Osteocyte (in vitro differentiated cells): ENCODE measurements around the gene FBLIM1. TPM values are rescaled to one million over a fixed set of nuclear protein-coding genes. Genes with fewer than 3 reads are reported as not detected.

ENCODE experiments used
- DNase-seq: peaks from one replicate; pipeline ENCODE4 v3.0.0; 2021; ENCODE audit warnings: mixed read lengths; ENCODE audit not compliant: unreplicated experiment; ENCODE audit errors: extremely low spot score
- H3K27ac Mint-ChIP-seq: one replicate; pipeline ENCODE4 v1.8.0; 2021; ENCODE audit warnings: mild to moderate bottlenecking, mixed read lengths; ENCODE audit not compliant: unreplicated experiment
- H3K27me3 Mint-ChIP-seq: one replicate; pipeline ENCODE4 v1.8.0; 2021; ENCODE audit warnings: mixed read lengths; ENCODE audit not compliant: unreplicated experiment
- H3K36me3 Mint-ChIP-seq: one replicate; pipeline ENCODE4 v1.8.0; 2021; ENCODE audit warnings: mixed read lengths; ENCODE audit not compliant: unreplicated experiment
- H3K4me1 Mint-ChIP-seq: one replicate; pipeline ENCODE4 v1.8.0; 2021; ENCODE audit warnings: mixed read lengths; ENCODE audit not compliant: unreplicated experiment
- H3K4me3 Mint-ChIP-seq: one replicate; pipeline ENCODE4 v1.8.0; 2021; ENCODE audit warnings: mild to moderate bottlenecking, moderate library complexity, mixed read lengths; ENCODE audit not compliant: unreplicated experiment
- H3K9me3 Mint-ChIP-seq: one replicate; pipeline ENCODE4 v1.8.0; 2021; ENCODE audit warnings: mixed read lengths; ENCODE audit not compliant: unreplicated experiment
- CTCF ChIP-seq: fragments of 200-600 bp; sonication (generic); IDR thresholded peaks from 2 replicates; pipeline ENCODE4 v1.5.0; 2021; ENCODE audit warnings: antibody characterized with exemption, mild to moderate bottlenecking, moderate library complexity
- total RNA-seq: library from RNA; stranded (reverse); gene quantifications from 2 replicates; pipeline ENCODE4 v1.2.1, GENCODE V29; 2021

Gene FBLIM1
- total RNA-seq, 1 donor from 2014 or later, result 149 TPM

DNA sequence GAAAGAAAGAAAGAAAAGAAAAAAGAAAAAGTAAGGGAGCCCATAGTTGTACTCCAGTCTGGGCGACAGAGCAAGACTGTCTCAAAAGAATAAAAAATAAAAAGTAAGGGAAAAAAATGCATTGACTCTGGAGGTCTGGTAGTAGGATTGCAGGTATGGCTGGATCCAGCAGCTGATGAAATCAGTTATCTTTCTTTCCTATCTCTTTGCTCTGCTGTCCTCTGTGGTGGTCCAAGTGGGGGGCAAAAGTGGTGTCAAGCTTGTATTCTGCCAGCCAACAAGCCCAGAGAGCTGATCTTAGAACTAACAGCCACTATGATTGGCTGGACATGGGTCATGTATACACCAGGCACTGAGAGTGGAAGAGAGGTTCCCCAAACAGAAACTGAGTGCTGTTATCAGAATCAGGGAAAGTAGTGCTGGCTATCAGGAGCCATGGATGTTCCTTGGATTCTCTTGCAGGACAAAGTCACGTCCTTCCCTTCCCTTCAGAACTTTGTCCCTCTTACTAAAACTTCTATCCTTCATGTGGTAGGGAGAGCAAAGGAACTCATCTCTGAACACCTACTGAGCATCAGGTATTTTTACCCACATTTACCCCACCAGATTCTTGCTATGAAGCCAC, 3.5 kb upstream of the FBLIM1 start:
- peaks cover 39% of the 10 kb centered on the region for H3K4me1 Mint-ChIP-seq

GRCh38 chr1:15755646-15756040, 3.0 kb upstream of the FBLIM1 start:
- DNase-seq, result no peak
- TF ChIP-seq CTCF, result no peak
- H3K4me3 Mint-ChIP-seq, result no peak overlapping the region
- peaks cover 39% of the 10 kb centered on the region for H3K4me1 Mint-ChIP-seq
- H3K27me3 Mint-ChIP-seq, result no peaks in the 10 kb centered on the region
- no peak overlapping the region for H3K27ac Mint-ChIP-seq
- no peaks in the 10 kb centered on the region for H3K9me3 Mint-ChIP-seq
- no peaks in the 10 kb centered on the region for H3K36me3 Mint-ChIP-seq

More for the DNA sequence above, 3.5 kb upstream of the FBLIM1 start:
- TF ChIP-seq CTCF, result no peak
- Mint-ChIP-seq H3K4me3 (no peak overlapping the region), H3K27me3 (no peaks in the 10 kb centered on the region), H3K36me3 (no peaks in the 10 kb centered on the region), H3K9me3 (no peaks in the 10 kb centered on the region), H3K27ac (no peak overlapping the region)
- DNase-seq, result no peak

GRCh38 chr1:15756143-15757015, 2.2 kb upstream of the FBLIM1 start:
- no peak overlapping the region for H3K4me3 Mint-ChIP-seq
- no peaks in the 10 kb centered on the region for H3K27me3 Mint-ChIP-seq

GRCh38 chr1:15757016-15757543, 1.5 kb upstream of the FBLIM1 start:
- Mint-ChIP-seq H3K4me1 (peaks cover 46% of the 10 kb centered on the region), H3K27ac (peak overlapping the region; percentile 87), H3K36me3 (no peaks in the 10 kb centered on the region), H3K27me3 (no peaks in the 10 kb centered on the region), H3K9me3 (no peaks in the 10 kb centered on the region), H3K4me3 (peak overlapping the region; percentile 26)
- DNase-seq, result no peak
- no peak for TF ChIP-seq CTCF

More at GRCh38 chr1:15756143-15757015, 2.2 kb upstream of the FBLIM1 start:
- DNase-seq, result no peak
- H3K9me3 Mint-ChIP-seq, result no peaks in the 10 kb centered on the region
- no peaks in the 10 kb centered on the region for H3K36me3 Mint-ChIP-seq
- peaks cover 43% of the 10 kb centered on the region for H3K4me1 Mint-ChIP-seq
- TF ChIP-seq CTCF, result no peak
- no peak overlapping the region for H3K27ac Mint-ChIP-seq
